Lower lobe of right lung (tissue), 2 donors: ENCODE results near the gene ATP6V1F. TPM values are rescaled to one million over a fixed set of nuclear protein-coding genes. Genes with fewer than 3 reads are reported as not detected.
"Not testable (repeated sequence)": the region's sequence is repeated elsewhere in the genome, so short reads cannot be mapped to it uniquely, and the experiment has no call there.

Source experiments
- ATAC-seq, 2 donors: fragments of 200-7000 bp; cut with Tn5 transposase; one replicate each; pipeline ENCODE4 v1.9.1; 2020 to 2022; ENCODE audit warnings: mild to moderate bottlenecking in 2 of 2, moderate library complexity in 2 of 2
- DNase-seq: peaks from one replicate; pipeline ENCODE4 v3.0.0-alpha.2; 2020
- H3K27ac ChIP-seq: fragments of 200-600 bp; one replicate; pipeline ENCODE4 v1.8.0; 2022
- H3K27me3 ChIP-seq: fragments of 200-600 bp; one replicate; pipeline ENCODE4 v1.8.0; 2022; ENCODE audit warnings: low read depth
- H3K36me3 ChIP-seq: fragments of 200-600 bp; one replicate; pipeline ENCODE4 v1.8.0; 2022; ENCODE audit warnings: mild to moderate bottlenecking
- H3K4me1 ChIP-seq: fragments of 200-600 bp; one replicate; pipeline ENCODE4 v1.8.0; 2022
- H3K4me3 ChIP-seq: fragments of 200-600 bp; one replicate; pipeline ENCODE4 v1.8.0; 2022; ENCODE audit warnings: mild to moderate bottlenecking
- H3K9me3 ChIP-seq: fragments of 200-600 bp; one replicate; pipeline ENCODE4 v1.8.0; 2022
- CTCF ChIP-seq: fragments of 200-600 bp; IDR thresholded peaks from one replicate; pipeline ENCODE4 v1.8.0; 2022; ENCODE audit warnings: antibody characterized with exemption, mild to moderate bottlenecking
- intact Hi-C: fragments of 100-400 bp; cut with DNase I; formaldehyde crosslinking; loops from one replicate; pipeline ENCODE4 v1.11.0; 2022
- total RNA-seq: library from RNA; stranded (reverse); fragmentation: NEBNext Ultra II Directional; extraction: Animal tissue kit (Norgen Biotek cat#: 25700); gene quantifications from one replicate; pipeline ENCODE4 v1.2.1, GENCODE V29; 2021
- donor health status: DM: no; HTN: yes; CAD: no; lungs with severe emphysema.

The ATP6V1F gene
- total RNA-seq, 1 donor from 2014 or later, result 208 TPM

GRCh38 chr7:128909625-128910568 is 47.2 kb downstream of the ATP6V1F start:
- Histone ChIP-seq H3K9me3 (no peaks in the 10 kb centered on the region), H3K4me1 (peaks cover 11% of the 10 kb centered on the region), H3K36me3 (no peaks in the 10 kb centered on the region), H3K4me3 (peak overlapping the region; percentile 12), H3K27ac (no peak overlapping the region), H3K27me3 (peaks cover 66% of the 10 kb centered on the region)
- no peak for TF ChIP-seq CTCF
- DNase-seq, result no peak
- intact Hi-C loops, result no loop called here
- peak; percentile 5 to 8 for ATAC-seq

GRCh38 chr7:128910569-128910945 is 47.9 kb downstream of the ATP6V1F start, which contains the start of gene KCP:
Gene KCP, minus strand, starts transcription at chr7:128910709. Its CDS starts 33 bp downstream, at chr7:128910676.
- peaks cover 17% of the 10 kb centered on the region for H3K4me1 ChIP-seq
- TF ChIP-seq CTCF, result no peak
- no peak within 1 kb of the TSS for H3K27ac ChIP-seq
- ATAC-seq (peak in 1 of 2 donors; percentile 7), DNase-seq (no peak)
- H3K4me3 ChIP-seq, result peak within 1 kb of the TSS; percentile 12
- H3K36me3 ChIP-seq, result no peaks in the 10 kb centered on the region
- H3K27me3 ChIP-seq, result peaks cover 73% of the 10 kb centered on the region
- H3K9me3 ChIP-seq, result no peaks in the 10 kb centered on the region
- intact Hi-C loops, result no loop called here

- Histone ChIP-seq H3K4me1 (peaks cover 21% of the 10 kb centered on the region), H3K4me3 (no peak overlapping the region), H3K9me3 (no peaks in the 10 kb centered on the region), H3K27ac (no peak overlapping the region), H3K36me3 (no peaks in the 10 kb centered on the region), H3K27me3 (peaks cover 77% of the 10 kb centered on the region)
- ATAC-seq (no peak), DNase-seq (no peak)
- intact Hi-C loops, result no loop called here
- no peak for TF ChIP-seq CTCF
These were observed 48.9 kb downstream of the ATP6V1F start for GRCh38 chr7:128911423-128912031.

- no peak for TF ChIP-seq CTCF
- DNase-seq (no peak), ATAC-seq (no peak)
- no peak overlapping the region for H3K27ac ChIP-seq
- peaks cover 78% of the 10 kb centered on the region for H3K27me3 ChIP-seq
- H3K9me3 ChIP-seq, result no peaks in the 10 kb centered on the region
- no peaks in the 10 kb centered on the region for H3K36me3 ChIP-seq
- H3K4me3 ChIP-seq, result no peak overlapping the region
- peaks cover 21% of the 10 kb centered on the region for H3K4me1 ChIP-seq
- intact Hi-C loops, result no loop called here
These were observed 49.6 kb downstream of the ATP6V1F start for GRCh38 chr7:128912281-128912680.

GRCh38 chr7:128912709-128913495 is 50.2 kb downstream of the ATP6V1F start:
- H3K36me3 ChIP-seq, intact Hi-C loops, H3K4me3 ChIP-seq, ATAC-seq, H3K27ac ChIP-seq, DNase-seq, H3K9me3 ChIP-seq: not testable (repeated sequence)
- Histone ChIP-seq H3K4me1 (peaks cover 21% of the 10 kb centered on the region), H3K27me3 (peaks cover 76% of the 10 kb centered on the region)
